Measurements from ENCODE around the gene ZNF473. TPM values are rescaled to one million over a fixed set of nuclear protein-coding genes. Genes with fewer than 3 reads are reported as not detected.
"Not testable (repeated sequence)": the region's sequence is repeated elsewhere in the genome, so short reads cannot be mapped to it uniquely, and the experiment has no call there.

Gene ZNF473
- total RNA-seq, 1 experiment from 2014 or later: 10.0 TPM

GRCh38 chr19:50068382-50068781, 42.6 kb downstream of the ZNF473 start:
- CTCF ChIA-PET; H3K4me3 Mint-ChIP-seq; H3K27me3 Mint-ChIP-seq (ENCODE audit: low read depth); DNase-seq (ENCODE audit: low spot score); ATAC-seq; H3K27ac Mint-ChIP-seq; POLR2A ChIA-PET; H3K4me1 Mint-ChIP-seq: not testable (repeated sequence)
- H3K9me3 Mint-ChIP-seq: peaks cover 48% of the 10 kb centered on the region
- H3K36me3 Mint-ChIP-seq: peaks cover 17% of the 10 kb centered on the region

- H3K4me3 Mint-ChIP-seq; H3K36me3 Mint-ChIP-seq; POLR2A ChIA-PET; H3K27ac Mint-ChIP-seq; DNase-seq (ENCODE audit: low spot score); H3K27me3 Mint-ChIP-seq (ENCODE audit: low read depth); H3K4me1 Mint-ChIP-seq; CTCF ChIA-PET; ATAC-seq: not testable (repeated sequence)
- H3K9me3 Mint-ChIP-seq: peaks cover 27% of the 10 kb centered on the region
Observed at GRCh38 chr19:50075076-50075475, 49.3 kb downstream of the ZNF473 start.

GRCh38 chr19:50075644-50076372, 50.0 kb downstream of the ZNF473 start:
- H3K36me3 Mint-ChIP-seq, POLR2A ChIA-PET: not testable (repeated sequence)

GRCh38 chr19:50076581-50077355, 51.0 kb downstream of the ZNF473 start:
- DNase-seq (ENCODE audit: low spot score); H3K4me3 Mint-ChIP-seq; H3K27ac Mint-ChIP-seq; H3K4me1 Mint-ChIP-seq; H3K36me3 Mint-ChIP-seq; H3K27me3 Mint-ChIP-seq (ENCODE audit: low read depth); POLR2A ChIA-PET: not testable (repeated sequence)
- CTCF ChIA-PET: interaction anchor here (0.6 kb wide), 1 partner anchor 142 kb away, joined by 3 read pairs; no protein-coding TSS in a partner anchor
- H3K9me3 Mint-ChIP-seq: peaks cover 21% of the 10 kb centered on the region
- ATAC-seq: peak; percentile 61

More at GRCh38 chr19:50075644-50076372, 50.0 kb downstream of the ZNF473 start:
- CTCF ChIA-PET: interaction anchor here (0.6 kb wide), 1 partner anchor 141 kb away, joined by 3 read pairs; no protein-coding TSS in a partner anchor
- not testable (repeated sequence) for DNase-seq (ENCODE audit: low spot score); H3K27me3 Mint-ChIP-seq (ENCODE audit: low read depth); ATAC-seq; H3K27ac Mint-ChIP-seq; H3K4me1 Mint-ChIP-seq; H3K4me3 Mint-ChIP-seq
- H3K9me3 Mint-ChIP-seq: peaks cover 27% of the 10 kb centered on the region

GRCh38 chr19:50079014-50079413, 53.2 kb downstream of the ZNF473 start:
- DNase-seq (ENCODE audit: low spot score); H3K4me1 Mint-ChIP-seq; POLR2A ChIA-PET; CTCF ChIA-PET; ATAC-seq; H3K27me3 Mint-ChIP-seq (ENCODE audit: low read depth); H3K27ac Mint-ChIP-seq; H3K4me3 Mint-ChIP-seq; H3K36me3 Mint-ChIP-seq: not testable (repeated sequence)
- H3K9me3 Mint-ChIP-seq: peaks cover 27% of the 10 kb centered on the region

- peaks cover 24% of the 10 kb centered on the region for H3K36me3 Mint-ChIP-seq
- ATAC-seq; DNase-seq (ENCODE audit: low spot score); H3K4me1 Mint-ChIP-seq; POLR2A ChIA-PET; H3K27me3 Mint-ChIP-seq (ENCODE audit: low read depth); H3K27ac Mint-ChIP-seq; H3K4me3 Mint-ChIP-seq; CTCF ChIA-PET: not testable (repeated sequence)
- peaks cover 27% of the 10 kb centered on the region for H3K9me3 Mint-ChIP-seq
Observed at GRCh38 chr19:50084440-50084839, 58.6 kb downstream of the ZNF473 start.

- H3K4me3 Mint-ChIP-seq; H3K4me1 Mint-ChIP-seq; H3K27ac Mint-ChIP-seq; CTCF ChIA-PET; ATAC-seq; DNase-seq (ENCODE audit: low spot score); H3K27me3 Mint-ChIP-seq (ENCODE audit: low read depth); POLR2A ChIA-PET: not testable (repeated sequence)
- H3K9me3 Mint-ChIP-seq: peaks cover 33% of the 10 kb centered on the region
- H3K36me3 Mint-ChIP-seq: peaks cover 29% of the 10 kb centered on the region
Observed at GRCh38 chr19:50087153-50087552, 61.3 kb downstream of the ZNF473 start.

GRCh38 chr19:50090706-50091105, 64.9 kb downstream of the ZNF473 start:
- H3K4me1 Mint-ChIP-seq: not testable (repeated sequence)

GRCh38 chr19:50091786-50092185, 66.0 kb downstream of the ZNF473 start:
- H3K27ac Mint-ChIP-seq; DNase-seq (ENCODE audit: low spot score); POLR2A ChIA-PET; H3K27me3 Mint-ChIP-seq (ENCODE audit: low read depth); ATAC-seq; CTCF ChIA-PET; H3K4me1 Mint-ChIP-seq; H3K4me3 Mint-ChIP-seq: not testable (repeated sequence)
- Mint-ChIP-seq H3K36me3 (peaks cover 16% of the 10 kb centered on the region), H3K9me3 (peaks cover 17% of the 10 kb centered on the region)

More at GRCh38 chr19:50090706-50091105, 64.9 kb downstream of the ZNF473 start:
- H3K27ac Mint-ChIP-seq; POLR2A ChIA-PET; CTCF ChIA-PET; H3K27me3 Mint-ChIP-seq (ENCODE audit: low read depth); H3K4me3 Mint-ChIP-seq: not testable (repeated sequence)
- ATAC-seq (peak; percentile 30; the same call in 1 of the 2 replicates), DNase-seq (ENCODE audit: low spot score) (peak; percentile 29)
- Mint-ChIP-seq H3K36me3 (peaks cover 19% of the 10 kb centered on the region), H3K9me3 (peaks cover 17% of the 10 kb centered on the region)

- H3K27me3 Mint-ChIP-seq (ENCODE audit: low read depth); POLR2A ChIA-PET; H3K27ac Mint-ChIP-seq; H3K4me1 Mint-ChIP-seq; H3K4me3 Mint-ChIP-seq; H3K36me3 Mint-ChIP-seq; DNase-seq (ENCODE audit: low spot score); CTCF ChIA-PET; ATAC-seq: not testable (repeated sequence)
- peaks cover 13% of the 10 kb centered on the region for H3K9me3 Mint-ChIP-seq
Observed at GRCh38 chr19:50092597-50092996, 66.8 kb downstream of the ZNF473 start.

- DNase-seq (ENCODE audit: low spot score); ATAC-seq; H3K36me3 Mint-ChIP-seq; H3K4me3 Mint-ChIP-seq; H3K27me3 Mint-ChIP-seq (ENCODE audit: low read depth); POLR2A ChIA-PET; H3K27ac Mint-ChIP-seq; H3K9me3 Mint-ChIP-seq; H3K4me1 Mint-ChIP-seq; CTCF ChIA-PET: not testable (repeated sequence)
Observed at GRCh38 chr19:50097884-50098283, 72.1 kb downstream of the ZNF473 start.

GRCh38 chr19:50098892-50099291, 73.1 kb downstream of the ZNF473 start:
- H3K4me3 Mint-ChIP-seq; CTCF ChIA-PET; H3K27ac Mint-ChIP-seq; H3K36me3 Mint-ChIP-seq; H3K9me3 Mint-ChIP-seq; H3K4me1 Mint-ChIP-seq; H3K27me3 Mint-ChIP-seq (ENCODE audit: low read depth); ATAC-seq; POLR2A ChIA-PET: not testable (repeated sequence)
- peak; percentile 23 for DNase-seq (ENCODE audit: low spot score)

Measured in WTC11 (cell line).